AG04450 (cell line): Measurements from ENCODE around the gene CD200. TPM values are rescaled to one million over a fixed set of nuclear protein-coding genes. Genes with fewer than 3 reads are reported as not detected.

Experiments
- CTCF ChIA-PET: fragments of 300-600, 350-600 bp; formaldehyde crosslinking; extraction: SDS; loops from one replicate; lab custom pipeline; 2022; ENCODE audit warnings: antibody characterized with exemption, inconsistent platforms; lab: Charles Lee
- POLR2A ChIA-PET: fragments of 350-600 bp; formaldehyde crosslinking; extraction: SDS; loops from one replicate; lab custom pipeline; 2021; ENCODE audit warnings: antibody characterized with exemption, inconsistent platforms; lab: Yijun Ruan, JAX
- DNase-seq: peaks from one replicate; pipeline ENCODE4 v3.0.0-alpha.2; 2011; ENCODE audit warnings: low read depth, low spot score
- H3K27ac ChIP-seq: one replicate; pipeline ENCODE4 v1.5.1; 2012; ENCODE audit warnings: low read depth, low read length, control low read depth
- H3K27me3 ChIP-seq: one replicate; pipeline ENCODE4 v1.6.0; 2012; ENCODE audit warnings: low read length; ENCODE audit not compliant: control insufficient read depth, insufficient read depth
- H3K4me3 ChIP-seq: 2 replicates; pipeline ENCODE4 v1.5.1; 2011; ENCODE audit warnings: mild to moderate bottlenecking, low read depth, low read length, control low read depth
- H3K9me3 ChIP-seq: 2 replicates; pipeline ENCODE4 v1.5.1; 2012; ENCODE audit warnings: low read length; ENCODE audit not compliant: control insufficient read depth, insufficient read depth
- CTCF ChIP-seq: IDR thresholded peaks from 2 replicates; pipeline ENCODE4 v1.5.1; 2011; ENCODE audit warnings: low read depth, low read length, control low read depth, inconsistent platforms
- polyA plus RNA-seq: library from polyadenylated mRNA; depleted of rRNA; stranded (reverse); fragments of >200 nt; gene quantifications from 2 replicates; pipeline ENCODE4 v1.2.3, GENCODE V29; 2011

The CD200 gene
- polyA plus RNA-seq, 1 experiment = 3.4 TPM

- no peak overlapping the region for H3K27ac ChIP-seq
- CTCF ChIA-PET = no interaction called here
- H3K27me3 ChIP-seq = no peaks in the 10 kb centered on the region
- no peak for TF ChIP-seq CTCF
- DNase-seq = no peak
- H3K9me3 ChIP-seq = no peaks in the 10 kb centered on the region
- H3K4me3 ChIP-seq = no peak overlapping the region
- POLR2A ChIA-PET = no interaction called here
Measured at GRCh38 chr3:112372396-112372795, 39.4 kb downstream of the CD200 start.

DNA sequence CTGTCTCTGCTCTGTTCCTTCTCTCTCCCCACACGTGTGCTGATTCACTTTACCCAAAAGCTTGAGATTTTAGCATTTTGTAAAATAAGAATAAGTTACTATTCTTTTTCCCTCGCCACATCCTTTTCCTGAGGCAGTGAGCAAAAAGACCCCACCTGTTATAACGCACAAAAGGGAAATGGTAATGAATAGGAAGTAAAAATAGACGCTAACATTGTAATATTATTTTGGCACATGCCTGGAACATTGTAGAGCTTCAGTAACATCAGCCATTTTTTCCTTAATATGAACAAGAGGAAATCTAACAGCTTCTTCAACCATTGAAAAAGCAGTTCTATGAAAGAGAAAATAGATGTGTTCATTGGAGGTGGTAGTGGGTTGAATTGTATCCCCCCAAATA, 40.5 kb downstream of the CD200 start:
- no peak for DNase-seq
- no peak overlapping the region for H3K27ac ChIP-seq
- CTCF ChIA-PET = no interaction called here
- H3K4me3 ChIP-seq = no peak overlapping the region
- no peak for TF ChIP-seq CTCF
- no peaks in the 10 kb centered on the region for H3K27me3 ChIP-seq
- POLR2A ChIA-PET = no interaction called here
- no peaks in the 10 kb centered on the region for H3K9me3 ChIP-seq

DNA sequence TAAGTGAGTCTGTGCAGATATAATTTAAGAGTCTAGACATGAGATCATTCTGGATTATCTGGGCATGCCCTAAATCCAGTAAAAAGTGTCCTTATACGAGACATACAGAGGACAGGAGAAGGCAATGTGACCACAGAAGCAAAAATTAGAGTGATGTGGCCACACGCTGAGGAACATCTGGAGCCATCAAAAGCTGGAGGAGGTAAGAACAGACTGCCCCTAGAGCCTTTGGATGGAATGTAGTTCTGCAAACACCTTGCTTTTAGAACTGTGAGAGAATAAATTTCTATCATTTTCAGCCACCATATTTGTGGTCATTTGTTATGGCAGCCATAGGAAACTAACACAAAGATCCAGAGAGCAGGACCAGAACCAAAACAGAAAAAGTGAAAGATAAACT, 41.0 kb downstream of the CD200 start:
- no peaks in the 10 kb centered on the region for H3K9me3 ChIP-seq
- H3K4me3 ChIP-seq = no peak overlapping the region
- no peak for DNase-seq
- H3K27me3 ChIP-seq = no peaks in the 10 kb centered on the region
- TF ChIP-seq CTCF = no peak
- CTCF ChIA-PET = no interaction called here
- no peak overlapping the region for H3K27ac ChIP-seq
- POLR2A ChIA-PET = no interaction called here

DNA sequence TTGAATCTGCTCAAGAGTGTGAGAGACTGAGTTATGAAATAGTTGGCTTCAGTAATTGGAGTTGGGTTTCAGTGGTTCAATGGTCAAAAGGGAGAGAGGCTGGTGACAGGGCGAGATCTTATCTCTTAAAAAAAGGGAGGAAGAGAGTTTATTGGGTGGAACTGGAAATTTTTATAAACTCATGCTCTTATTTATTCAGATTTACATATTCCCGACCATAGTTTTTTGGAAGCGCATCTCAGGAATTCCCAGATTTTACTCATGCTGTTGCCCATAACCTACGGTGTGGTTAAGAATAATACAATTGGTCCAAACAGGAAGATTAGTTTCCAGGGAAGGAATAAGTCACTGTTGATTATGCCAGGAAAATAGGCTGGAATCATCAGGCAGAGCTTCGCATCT, 41.4 kb downstream of the CD200 start:
- POLR2A ChIA-PET = no interaction called here
- Histone ChIP-seq H3K9me3 (no peaks in the 10 kb centered on the region), H3K4me3 (no peak overlapping the region), H3K27ac (no peak overlapping the region), H3K27me3 (no peaks in the 10 kb centered on the region)
- DNase-seq = no peak
- TF ChIP-seq CTCF = no peak
- CTCF ChIA-PET = no interaction called here

DNA sequence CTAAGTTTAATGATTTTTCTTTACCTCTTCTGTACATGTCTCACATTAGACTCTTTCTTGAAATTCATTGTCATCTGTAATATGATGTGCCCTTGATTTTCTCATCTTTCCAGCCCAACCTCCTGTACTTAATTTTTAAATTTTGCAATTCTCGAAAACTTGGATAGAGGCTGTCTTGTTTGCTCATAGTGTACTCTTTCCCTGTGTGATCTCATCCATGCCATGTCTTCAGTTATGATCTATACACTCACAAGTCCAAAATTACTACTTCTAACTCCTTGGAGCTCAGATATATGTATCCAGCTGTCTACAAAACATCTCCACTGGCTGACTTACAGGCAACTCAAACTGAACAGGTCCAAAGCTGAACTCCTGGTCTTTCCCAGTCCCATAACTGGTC, 42.2 kb downstream of the CD200 start:
- no peak for DNase-seq
- no peak overlapping the region for H3K4me3 ChIP-seq
- no peaks in the 10 kb centered on the region for H3K27me3 ChIP-seq
- no peak for TF ChIP-seq CTCF
- CTCF ChIA-PET = interaction anchor here (0.5 kb wide), 1 partner anchor 69 kb away, joined by 3 read pairs; no protein-coding TSS in a partner anchor
- no peaks in the 10 kb centered on the region for H3K9me3 ChIP-seq
- POLR2A ChIA-PET = no interaction called here
- H3K27ac ChIP-seq = no peak overlapping the region
